Ascending aorta (tissue), 2 donors: Measurements from ENCODE around the gene RALGAPA2. TPM values are rescaled to one million over a fixed set of nuclear protein-coding genes. Genes with fewer than 3 reads are reported as not detected.

ENCODE experiments used
- DNase-seq, 2 donors: peaks; one replicate each; pipeline ENCODE4 v3.0.0-alpha.2; 2019; ENCODE audit warnings: low spot score in 2 of 2
- H3K27ac ChIP-seq, 2 donors: fragments of 200-600 bp; sonication (generic); one replicate each; pipeline ENCODE4 v1.5.1; 2016 to 2017; ENCODE audit warnings: mild to moderate bottlenecking in 1 of 2
- H3K27me3 ChIP-seq: fragments of 200-600 bp; sonication (generic); one replicate; pipeline ENCODE4 v1.5.1; 2017
- H3K36me3 ChIP-seq, 2 donors: fragments of 200-600 bp; sonication (generic); one replicate each; pipeline ENCODE4 v1.5.1; 2016
- H3K4me1 ChIP-seq, 2 donors: fragments of 200-600 bp; sonication (generic); one replicate each; pipeline ENCODE4 v1.5.1; 2016 to 2017; ENCODE audit warnings: mild to moderate bottlenecking in 1 of 2
- H3K4me3 ChIP-seq, 2 donors: fragments of 200-600 bp; sonication (generic); one replicate each; pipeline ENCODE4 v1.5.1; 2016 to 2017; ENCODE audit warnings: mild to moderate bottlenecking in 1 of 2
- H3K9me3 ChIP-seq, 2 donors: fragments of 200-600 bp; sonication (generic); one replicate each; pipeline ENCODE4 v1.5.1; 2016
- CTCF ChIP-seq, 3 experiments: fragments of 200-600 bp in 2 of 3; fragments of 450-650 bp in 1 of 3; sonication (generic) in 2 of 3; IDR thresholded peaks; one replicate each; pipeline ENCODE4 v1.5.1; 2016 to 2019; ENCODE audit warnings: antibody characterized with exemption in 3 of 3, mild to moderate bottlenecking in 1 of 3, moderate library complexity in 1 of 3
- intact Hi-C: fragments of 100-400 bp; cut with DNase I; formaldehyde crosslinking; loops from one replicate; pipeline ENCODE4 v1.15.1; 2023
- total RNA-seq: library from RNA; depleted of rRNA; stranded (reverse); fragments of >200 nt; gene quantifications from one replicate; pipeline ENCODE4 v1.1.0, GENCODE V29; 2016

The RALGAPA2 gene
- total RNA-seq, 1 donor from 2014 or later, result 68.9 TPM

GRCh38 chr20:20446001-20446400 is 266.4 kb downstream of the RALGAPA2 start:
- intact Hi-C loops, result no loop called here
- no peaks in the 10 kb centered on the region for H3K4me1 ChIP-seq
- peaks cover 0 to 3% of the 10 kb centered on the region in 2 donors for H3K36me3 ChIP-seq
- DNase-seq, result no peak
- no peaks in the 10 kb centered on the region for H3K27me3 ChIP-seq
- no peak overlapping the region for H3K27ac ChIP-seq
- H3K4me3 ChIP-seq, result no peak overlapping the region
- no peaks in the 10 kb centered on the region for H3K9me3 ChIP-seq
- no peak for TF ChIP-seq CTCF (IDR thresholded peaks at IDR 0.05)

GRCh38 chr20:20443504-20443903 is 268.9 kb downstream of the RALGAPA2 start:
- intact Hi-C loops, result no loop called here
- H3K9me3 ChIP-seq, result no peaks in the 10 kb centered on the region
- H3K4me3 ChIP-seq, result no peak overlapping the region
- H3K4me1 ChIP-seq, result no peaks in the 10 kb centered on the region
- H3K36me3 ChIP-seq, result peaks cover 3 to 5% of the 10 kb centered on the region in 2 donors
- no peaks in the 10 kb centered on the region for H3K27me3 ChIP-seq
- no peak overlapping the region for H3K27ac ChIP-seq
- DNase-seq, result no peak
- no peak for TF ChIP-seq CTCF (IDR thresholded peaks at IDR 0.05)

GRCh38 chr20:20442466-20442865 is 270.0 kb downstream of the RALGAPA2 start:
- H3K36me3 ChIP-seq, result peaks cover 3 to 5% of the 10 kb centered on the region in 2 donors
- H3K9me3 ChIP-seq, result no peaks in the 10 kb centered on the region
- intact Hi-C loops, result no loop called here
- H3K4me1 ChIP-seq, result no peaks in the 10 kb centered on the region
- no peak overlapping the region for H3K27ac ChIP-seq
- no peaks in the 10 kb centered on the region for H3K27me3 ChIP-seq
- no peak overlapping the region for H3K4me3 ChIP-seq
- TF ChIP-seq CTCF (IDR thresholded peaks at IDR 0.05), result no peak
- DNase-seq, result no peak

- no peak overlapping the region for H3K4me3 ChIP-seq
- peaks cover 5 to 6% of the 10 kb centered on the region in 2 donors for H3K36me3 ChIP-seq
- H3K27me3 ChIP-seq, result no peaks in the 10 kb centered on the region
- no peaks in the 10 kb centered on the region for H3K9me3 ChIP-seq
- no peak for TF ChIP-seq CTCF (IDR thresholded peaks at IDR 0.05)
- intact Hi-C loops, result no loop called here
- H3K4me1 ChIP-seq, result no peaks in the 10 kb centered on the region
- no peak overlapping the region for H3K27ac ChIP-seq
- DNase-seq, result no peak
Observed at GRCh38 chr20:20440886-20441658, 271.4 kb downstream of the RALGAPA2 start.

GRCh38 chr20:20440481-20440880 is 272.0 kb downstream of the RALGAPA2 start:
- no peaks in the 10 kb centered on the region for H3K9me3 ChIP-seq
- no peaks in the 10 kb centered on the region for H3K4me1 ChIP-seq
- H3K36me3 ChIP-seq, result peaks cover 5 to 6% of the 10 kb centered on the region in 2 donors
- DNase-seq, result no peak
- no peak overlapping the region for H3K4me3 ChIP-seq
- intact Hi-C loops, result no loop called here
- TF ChIP-seq CTCF (IDR thresholded peaks at IDR 0.05), result no peak
- H3K27ac ChIP-seq, result no peak overlapping the region
- no peaks in the 10 kb centered on the region for H3K27me3 ChIP-seq
